Iris pigment epithelial cell (primary cell): ENCODE measurements around the gene NACA.
"Not testable (repeated sequence)": the region's sequence is repeated elsewhere in the genome, so short reads cannot be mapped to it uniquely, and the experiment has no call there.

Source experiments
- DNase-seq: peaks from one replicate; pipeline ENCODE4 v3.0.0-alpha.2; 2011; ENCODE audit warnings: low read depth

The NACA gene

DNA sequence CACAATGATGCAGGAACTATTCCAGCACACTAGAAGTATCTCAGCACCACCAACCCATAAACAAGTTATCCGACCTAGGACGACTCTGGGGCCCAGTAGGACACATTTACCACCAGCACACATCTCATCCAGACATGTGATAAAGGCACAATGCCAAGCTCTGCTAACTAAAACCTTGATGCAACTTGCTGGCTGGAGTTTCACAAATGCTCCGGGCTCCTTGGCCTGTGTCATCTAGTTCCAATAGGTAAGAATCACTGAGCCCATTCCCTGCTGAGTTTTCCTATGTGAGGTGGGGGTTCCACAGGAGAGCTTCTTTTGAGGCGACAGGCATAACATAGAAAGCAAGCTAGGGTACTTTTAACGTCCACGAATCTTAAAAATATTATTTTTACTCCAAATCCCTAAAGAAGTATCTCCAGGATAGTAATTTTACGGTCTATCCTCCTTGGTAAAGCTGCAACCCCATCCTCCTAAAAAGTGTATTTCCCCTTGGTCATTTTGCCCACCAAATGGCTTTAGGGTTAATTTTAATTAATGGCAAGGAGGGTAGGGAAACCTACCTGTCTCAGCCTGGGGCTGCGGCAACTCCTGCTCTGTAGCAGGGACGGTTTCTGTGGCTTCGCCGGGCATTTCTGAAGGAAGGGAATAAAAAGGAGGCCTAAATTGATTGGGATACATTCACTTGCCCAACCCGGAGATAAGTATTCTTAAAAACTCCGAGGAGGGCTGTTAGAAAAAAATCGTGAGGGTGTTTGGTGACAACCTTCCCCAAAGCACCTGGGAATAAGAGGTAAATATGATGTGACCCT is 1.0 kb downstream of the NACA start:
- peak; percentile 91 for DNase-seq

DNA sequence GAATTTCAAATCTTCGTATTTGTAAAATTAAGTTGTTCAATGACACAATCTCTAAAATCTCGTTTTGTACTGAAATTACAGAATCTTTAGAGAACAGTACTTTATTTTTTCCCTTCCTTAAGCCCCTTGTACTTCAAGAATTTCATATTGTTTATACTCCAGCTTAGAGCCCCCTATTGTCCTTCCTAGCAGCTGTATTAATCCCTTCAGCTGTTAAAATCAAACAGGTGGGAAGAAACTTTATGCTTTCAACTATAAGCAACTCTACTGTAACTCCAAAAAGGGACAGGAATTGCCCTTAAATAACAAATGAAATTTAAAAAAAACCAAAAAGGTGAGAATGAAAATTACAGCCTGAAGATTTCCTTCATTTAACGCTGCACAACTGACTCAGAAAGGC is 1.7 kb downstream of the NACA start:
- no peak for DNase-seq

DNA sequence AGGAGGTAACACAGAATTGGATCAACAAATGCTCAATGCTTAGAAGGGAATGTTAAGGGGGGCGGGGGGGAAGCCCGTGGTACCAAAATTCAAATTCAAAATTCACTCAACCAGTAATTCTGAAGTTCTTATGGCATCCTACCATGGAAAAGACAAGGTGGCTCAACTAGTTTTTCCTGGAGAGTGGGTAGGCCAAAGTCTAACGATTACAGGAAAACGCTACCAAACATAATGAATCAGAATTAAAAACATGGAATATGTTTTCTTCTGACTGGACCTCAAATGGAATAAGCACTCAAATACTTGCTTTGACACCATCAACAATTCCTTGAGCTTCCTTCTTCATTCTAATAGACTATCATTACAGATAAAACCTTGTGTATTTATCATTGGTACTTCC is 2.3 kb downstream of the NACA start:
- no peak for DNase-seq

DNA sequence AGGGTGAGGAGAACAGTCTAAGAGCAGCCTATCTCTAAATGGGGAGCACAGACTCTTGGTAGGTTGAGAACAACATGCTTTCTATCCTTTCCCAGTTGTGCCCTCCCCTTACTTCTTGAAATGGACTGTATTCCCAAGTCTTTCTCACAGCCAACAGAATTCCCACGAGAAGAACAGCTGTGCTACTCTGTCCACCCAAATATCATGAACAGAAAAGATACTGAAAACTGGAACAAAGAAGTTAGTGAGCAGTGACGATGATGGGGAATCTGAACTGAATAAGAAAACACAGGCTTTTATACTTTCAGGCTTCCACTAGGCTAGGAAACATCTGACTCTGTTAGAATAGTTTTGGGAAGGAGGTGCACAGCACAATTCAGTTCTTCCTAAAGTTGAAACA is 3.4 kb downstream of the NACA start:
- no peak for DNase-seq

DNA sequence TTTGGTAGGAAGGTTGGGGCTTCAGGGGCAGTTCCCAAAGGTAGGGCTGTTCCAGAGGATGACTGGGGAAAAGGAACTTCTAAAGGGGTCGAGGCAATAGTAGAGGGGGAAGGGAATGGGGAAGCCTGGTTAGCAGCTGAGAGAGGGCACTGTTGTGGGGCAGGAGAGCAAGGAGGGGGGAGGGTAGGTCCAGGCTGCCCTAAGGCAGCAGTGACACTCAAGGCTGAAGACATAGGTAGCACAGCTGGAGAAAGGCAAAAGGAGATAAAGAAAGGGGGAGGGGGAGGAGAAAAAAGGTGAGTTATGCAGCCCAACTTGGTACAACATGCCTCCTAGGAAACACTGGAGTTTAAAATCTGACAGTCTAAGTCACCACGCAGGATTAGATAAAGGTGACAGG is 3.9 kb downstream of the NACA start:
- no peak for DNase-seq

DNA sequence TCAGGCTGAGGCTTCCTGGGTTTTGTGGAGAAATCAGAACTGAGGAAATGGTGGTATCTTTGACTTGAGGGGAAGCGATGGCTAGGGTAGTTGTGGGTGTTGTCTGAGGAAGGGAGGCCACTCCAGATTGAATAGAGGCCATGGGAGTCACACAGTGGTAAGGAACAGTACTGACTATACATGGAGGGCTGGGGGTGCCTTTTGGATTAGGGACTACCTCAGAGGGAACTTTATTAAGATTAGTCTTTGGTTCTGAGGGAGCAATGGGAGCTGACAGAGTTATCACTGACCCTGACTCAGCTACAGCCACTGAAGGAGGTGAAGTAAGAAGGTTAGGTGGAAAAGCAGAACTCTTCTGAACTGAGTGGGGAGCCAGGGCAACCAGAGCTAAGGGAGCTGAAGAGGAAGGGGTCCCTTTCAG is 4.4 kb downstream of the NACA start:
- DNase-seq, result no peak

DNA sequence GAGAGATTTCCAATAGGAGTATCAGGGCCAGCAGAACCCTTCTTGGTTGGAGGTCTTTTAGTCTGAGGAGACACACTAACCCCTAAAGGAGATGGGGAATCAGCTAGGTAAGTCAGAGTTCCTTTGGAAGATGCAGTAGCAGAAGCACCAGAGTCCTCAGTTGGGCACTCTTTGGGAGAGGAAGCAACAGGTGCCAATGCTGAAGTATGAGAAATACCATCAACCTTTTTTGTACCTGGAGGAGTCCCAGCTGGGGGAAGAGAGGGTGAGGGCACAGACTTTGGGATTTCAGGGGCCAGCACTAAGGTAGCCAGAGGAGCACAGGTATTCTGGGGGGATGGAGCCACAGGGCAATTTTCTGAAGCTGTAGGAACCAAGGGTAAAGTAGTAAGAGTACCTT is 6.0 kb downstream of the NACA start:
- DNase-seq, result no peak

DNA sequence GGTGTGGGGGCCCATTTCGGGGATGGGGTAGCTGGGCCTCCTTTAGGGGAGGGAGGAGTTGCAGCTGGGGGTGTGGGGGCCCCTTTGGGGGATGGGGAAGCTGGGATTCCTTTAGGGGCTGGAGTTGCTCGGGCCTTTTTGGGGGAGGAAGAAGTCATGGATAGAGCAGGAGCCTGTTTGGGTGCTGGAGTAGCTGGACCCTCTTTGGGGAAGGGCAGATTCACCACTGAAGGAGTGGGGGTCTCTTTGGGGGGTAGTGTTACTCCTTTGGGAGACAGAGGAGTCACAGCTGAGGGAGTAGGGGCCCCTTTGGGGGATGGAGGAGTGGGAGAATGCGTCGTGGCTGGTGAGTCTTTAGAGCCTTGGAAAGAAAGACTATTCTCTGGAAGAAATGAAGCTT is 6.5 kb downstream of the NACA start:
- no peak for DNase-seq

DNA sequence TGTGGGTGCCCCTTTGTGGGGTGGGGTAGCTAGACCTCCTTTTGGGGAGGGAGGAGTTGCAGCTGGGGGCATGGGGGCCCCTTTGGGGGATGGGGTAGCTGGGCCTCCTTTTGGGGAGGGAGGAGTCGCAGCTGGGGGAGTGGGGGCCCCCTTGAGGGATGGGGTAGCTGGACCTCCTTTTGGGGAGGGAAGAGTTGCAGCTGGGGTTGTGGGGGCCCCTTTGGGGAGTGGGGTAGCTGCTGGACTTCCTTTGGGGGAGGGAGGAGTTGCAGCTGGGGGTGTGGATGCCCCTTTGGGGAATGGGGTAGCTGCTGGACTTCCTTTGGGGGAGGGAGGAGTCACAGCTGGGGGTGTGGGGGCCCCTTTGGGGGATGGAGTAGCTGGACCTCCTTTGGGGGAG is 7.0 kb downstream of the NACA start:
- no peak for DNase-seq

DNA sequence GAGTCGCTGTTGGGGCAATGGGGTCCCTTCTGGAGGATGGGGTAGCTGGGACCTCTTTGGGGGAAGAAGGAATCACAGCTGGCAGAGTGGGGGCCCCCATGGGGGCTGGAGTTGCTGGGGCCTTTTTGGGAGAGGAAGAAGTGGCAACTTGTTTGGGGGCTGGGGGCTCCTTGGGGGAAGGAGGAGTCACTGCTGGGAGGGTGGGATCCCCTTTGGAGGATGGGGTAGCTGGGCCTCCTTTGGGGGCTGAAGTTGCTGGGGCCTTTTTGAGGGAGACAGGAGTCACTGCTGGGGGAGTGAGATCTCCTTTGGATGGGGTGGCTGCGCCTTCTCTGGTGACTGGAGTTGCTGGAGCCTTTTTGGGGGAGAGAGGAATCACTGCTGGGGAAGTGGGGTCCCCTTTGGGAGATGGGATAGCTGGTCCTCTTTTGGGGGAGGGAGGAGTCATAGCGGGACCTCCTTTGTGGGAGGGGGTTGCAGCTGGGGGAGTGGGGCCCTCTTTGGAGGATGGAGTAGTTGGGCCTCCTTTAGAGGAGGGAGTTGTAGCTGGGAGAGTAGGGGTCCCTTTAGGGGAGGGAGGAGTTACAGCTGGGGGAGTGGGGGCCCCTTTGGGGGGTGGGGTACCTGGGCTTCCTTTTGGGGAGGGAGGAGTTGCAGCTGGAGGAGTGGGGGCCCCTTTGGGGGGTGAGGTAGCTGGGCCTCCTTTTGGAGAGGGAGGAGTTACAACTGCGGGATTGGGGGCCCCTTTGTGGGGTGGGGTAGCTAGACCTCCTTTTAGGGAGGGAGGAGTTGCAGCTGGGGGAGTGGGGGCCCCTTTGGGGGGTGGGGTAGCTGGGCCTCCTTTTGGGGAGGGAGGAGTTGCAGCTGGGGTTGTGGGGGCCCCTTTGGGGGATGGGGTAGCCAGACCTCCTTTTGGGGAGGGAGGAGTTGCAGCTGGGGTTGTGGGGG is 7.9 kb downstream of the NACA start:
- DNase-seq, result no peak

DNA sequence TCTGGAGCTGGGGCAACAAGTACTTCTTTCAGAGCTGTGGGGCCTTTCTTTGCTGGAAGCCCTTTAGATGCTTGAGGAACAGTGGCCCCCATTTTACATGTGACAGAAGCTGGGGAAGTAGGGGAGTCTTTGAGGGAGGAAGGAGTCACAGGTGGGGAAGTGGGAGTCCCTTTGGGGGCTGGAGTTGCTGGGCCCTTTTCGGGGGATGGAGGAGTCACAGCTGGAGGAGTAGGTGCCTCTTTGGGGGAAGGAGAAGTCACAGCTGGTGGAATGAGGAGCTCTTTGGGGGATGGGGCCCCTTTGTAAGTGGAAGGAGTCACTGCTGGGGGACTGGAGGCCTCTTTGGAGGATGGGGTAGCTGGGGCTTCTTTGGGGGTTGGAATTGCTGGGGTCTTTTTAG is 8.6 kb downstream of the NACA start:
- DNase-seq, result no peak

DNA sequence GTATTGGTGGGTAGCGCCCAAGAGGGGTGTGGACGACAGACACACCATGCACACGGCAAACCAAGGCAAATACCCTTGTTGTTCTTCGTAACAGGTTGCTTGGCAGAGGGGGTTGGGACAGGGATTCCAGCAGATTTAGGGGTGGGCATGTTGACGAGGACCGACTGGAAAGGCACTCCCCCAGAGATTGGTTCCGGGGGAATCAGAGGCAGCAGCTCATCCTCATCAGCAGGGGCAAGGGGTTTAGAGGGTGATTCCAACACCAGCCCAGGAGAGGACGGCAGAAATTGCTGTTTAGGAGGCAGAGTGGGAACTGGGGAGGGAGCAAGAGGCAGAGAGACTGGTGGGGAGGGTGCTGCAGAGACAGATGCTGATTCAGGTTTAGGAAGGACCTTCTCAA is 9.3 kb downstream of the NACA start:
- no peak for DNase-seq

DNA sequence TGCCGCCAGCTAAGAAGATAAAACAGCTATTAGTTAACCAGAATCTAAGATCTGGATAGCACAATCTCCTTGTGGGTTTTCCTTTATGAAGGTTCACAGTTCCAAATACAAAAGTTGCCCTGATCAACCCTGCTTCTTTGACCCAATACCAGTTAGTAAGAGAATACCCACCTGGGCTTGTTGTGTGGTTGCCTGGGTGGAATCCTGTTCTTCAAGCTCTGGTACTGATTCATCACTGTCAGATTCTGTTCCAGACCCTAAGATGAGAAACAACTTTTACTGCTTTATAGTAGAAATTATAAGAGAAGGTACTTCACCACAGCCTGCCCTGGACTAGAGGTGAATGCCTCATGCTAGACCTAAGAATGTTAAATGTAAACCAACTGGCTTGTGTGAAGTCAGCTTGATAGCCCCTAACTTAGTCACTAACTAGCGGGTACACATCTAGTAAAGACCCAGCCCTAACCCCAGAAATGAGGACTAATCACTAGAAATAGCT is 10.6 kb downstream of the NACA start:
- peak; percentile 43 for DNase-seq

DNA sequence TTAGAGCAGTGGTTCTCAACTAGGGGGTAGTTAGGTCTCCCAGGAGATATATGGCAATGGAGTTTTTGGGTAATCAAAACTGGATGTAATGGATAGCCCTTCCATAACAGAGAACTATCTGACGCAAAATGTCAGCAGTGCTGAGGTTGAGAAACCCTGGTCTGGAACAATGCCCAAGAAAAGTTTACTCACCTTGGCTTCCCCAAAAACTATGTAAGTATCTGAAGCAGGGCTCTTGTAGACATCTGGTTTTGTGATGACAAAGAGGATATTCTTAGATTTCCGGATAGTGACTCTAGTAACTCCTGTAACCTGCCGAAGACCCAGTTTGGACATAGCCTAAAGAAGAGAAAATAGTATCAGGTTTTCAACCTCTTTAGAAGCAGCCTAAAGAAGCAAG is 11.8 kb downstream of the NACA start:
- DNase-seq, result no peak

DNA sequence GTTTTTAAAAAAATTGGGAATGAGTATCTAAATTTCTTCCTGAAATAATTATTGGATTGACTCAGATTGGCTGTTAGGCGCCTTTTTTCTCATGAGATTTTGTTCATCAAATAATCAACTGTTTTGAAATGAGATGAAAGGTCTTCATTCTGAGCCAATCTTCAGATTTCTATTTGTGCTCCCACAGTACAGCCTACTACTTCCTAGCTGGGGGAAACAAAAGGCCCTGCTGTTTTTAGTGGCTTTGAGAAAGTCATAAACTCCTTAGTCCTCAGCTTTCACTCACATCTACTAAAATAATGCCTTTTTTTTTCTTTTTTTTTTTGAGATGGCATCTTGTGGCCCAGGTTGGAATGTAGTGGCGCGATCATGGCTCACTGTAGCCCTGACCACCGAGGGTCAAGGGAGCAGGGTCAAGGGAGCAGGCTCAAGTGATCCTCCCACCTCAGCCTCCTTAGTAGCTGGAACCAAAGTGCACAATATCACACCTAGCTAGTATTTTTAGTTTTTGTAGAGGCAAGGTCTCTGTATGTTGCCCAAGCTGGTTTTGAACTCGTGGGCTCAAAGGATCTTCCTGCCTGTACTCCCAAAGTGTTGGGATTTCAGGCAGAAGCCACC is 15.2 kb downstream of the NACA start:
- no peak for DNase-seq

DNA sequence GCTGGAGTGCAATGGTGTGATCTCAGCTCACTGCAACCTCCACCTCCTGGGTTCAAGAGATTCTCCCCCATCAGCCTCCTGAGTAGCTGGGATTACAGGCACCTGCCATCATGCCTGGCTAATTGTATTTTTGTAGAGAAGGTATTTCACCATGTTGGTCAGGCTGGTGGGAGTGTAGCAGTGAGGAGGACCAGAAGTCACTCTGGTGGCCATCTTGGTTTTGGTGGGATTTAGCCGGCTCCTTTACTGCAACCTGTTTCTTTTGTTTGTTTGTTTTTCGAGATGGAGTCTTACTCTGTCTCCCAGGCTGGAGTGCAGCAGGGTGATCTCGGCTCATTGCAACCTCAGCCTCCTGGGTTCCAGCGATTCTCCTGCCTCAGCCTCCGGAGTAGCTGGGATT is 20.6 kb downstream of the NACA start:
- DNase-seq, result not testable (repeated sequence)

DNA sequence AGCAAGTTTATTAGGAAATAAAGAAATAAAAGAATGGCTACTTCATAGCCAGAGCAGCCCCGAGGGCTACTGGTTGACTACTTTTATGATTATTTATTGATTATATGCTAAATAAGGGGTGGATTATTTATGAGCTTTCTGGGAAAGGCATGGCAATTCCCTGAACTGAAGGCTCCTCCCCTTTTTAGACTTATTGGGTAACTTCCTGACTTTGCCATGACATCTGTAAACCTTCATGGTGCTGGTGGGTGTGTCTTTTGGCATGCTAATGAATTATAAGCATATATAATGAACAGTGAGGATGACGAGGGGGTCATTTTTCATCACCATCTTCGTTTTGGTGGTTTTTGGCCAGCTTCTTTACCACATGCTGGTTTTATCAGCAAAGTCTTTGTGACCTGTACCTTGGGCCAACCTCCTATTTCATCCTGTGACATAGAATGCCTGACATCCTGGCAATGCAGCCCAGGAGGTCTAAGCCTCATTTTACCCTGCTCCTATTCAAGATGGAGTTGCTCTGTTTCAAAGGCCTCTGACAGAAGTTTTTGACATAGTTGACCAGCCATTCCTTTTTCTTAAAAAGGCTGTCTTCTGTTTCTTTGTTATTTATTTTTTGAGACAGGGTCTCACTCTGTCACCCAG is 26.0 kb downstream of the NACA start:
- no peak for DNase-seq

DNA sequence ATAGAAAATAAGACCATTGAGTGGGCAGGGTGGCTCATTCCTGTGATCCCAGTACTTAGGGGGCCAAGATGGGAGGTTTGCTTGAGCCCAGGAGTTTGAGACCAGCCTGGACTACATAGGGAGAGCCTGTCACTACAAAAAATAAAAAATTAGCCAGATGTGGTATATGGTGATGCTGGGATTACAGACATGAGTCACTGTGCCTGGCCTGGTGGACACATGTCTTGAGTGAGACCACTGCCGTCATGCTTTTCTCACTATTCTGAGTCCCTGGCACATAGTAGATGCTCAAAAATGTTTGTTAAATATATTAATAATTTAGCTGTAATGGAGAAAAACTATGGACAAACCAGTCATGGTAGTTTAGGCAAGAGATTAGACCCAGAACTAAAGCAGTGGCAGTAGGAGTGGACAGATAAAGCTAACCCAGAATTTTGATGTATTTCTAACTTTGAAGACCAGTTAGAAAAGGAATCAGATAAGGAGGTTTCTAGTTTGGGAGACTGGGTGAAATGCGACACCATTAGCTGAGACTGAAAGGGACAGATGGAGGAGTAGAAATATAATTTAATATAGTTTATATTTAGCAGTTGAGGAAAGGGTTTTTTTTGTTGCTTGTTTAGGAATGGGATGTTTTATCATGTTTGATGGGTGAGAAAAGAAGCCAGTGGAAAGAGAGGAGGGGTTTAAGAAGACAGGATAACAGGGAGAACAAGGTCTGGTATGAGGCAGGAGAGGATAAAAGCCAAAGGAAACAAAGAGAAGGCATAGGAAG is 29.6 kb downstream of the NACA start:
- DNase-seq, result no peak

DNA sequence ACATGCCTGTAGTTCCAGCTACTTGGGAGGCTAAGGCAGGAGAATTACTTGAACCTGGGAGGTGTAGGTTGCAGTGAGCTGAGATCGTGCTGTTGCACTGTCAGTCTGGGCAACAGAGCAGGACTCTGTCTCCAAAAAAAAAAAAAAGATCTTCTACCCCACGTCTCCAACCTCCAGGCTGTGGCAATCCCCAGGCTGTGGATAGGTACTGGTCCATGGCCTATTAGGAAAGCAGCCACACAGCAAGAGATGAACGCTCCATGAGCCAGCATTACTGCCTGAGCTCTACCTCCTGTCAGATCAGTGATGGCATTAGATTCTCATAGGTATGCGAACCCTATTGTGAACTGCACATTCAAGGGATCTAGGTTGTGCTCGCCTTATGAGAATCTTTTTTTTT is 30.9 kb downstream of the NACA start:
- DNase-seq, result no peak

DNA sequence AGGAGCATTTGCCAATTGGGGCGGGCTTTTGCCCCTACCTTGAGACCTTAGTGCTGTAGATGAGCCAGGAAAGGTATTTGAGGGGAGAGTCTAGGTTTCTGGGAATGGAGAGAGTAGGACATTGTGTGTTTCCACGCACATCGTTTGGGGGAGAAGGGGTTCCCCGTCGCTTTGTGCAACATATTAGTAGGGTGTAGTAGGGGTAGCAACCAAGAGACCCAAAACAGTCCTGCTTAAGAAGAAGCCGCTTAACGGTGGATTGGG is 36.3 kb downstream of the NACA start:
- no peak for DNase-seq

DNA sequence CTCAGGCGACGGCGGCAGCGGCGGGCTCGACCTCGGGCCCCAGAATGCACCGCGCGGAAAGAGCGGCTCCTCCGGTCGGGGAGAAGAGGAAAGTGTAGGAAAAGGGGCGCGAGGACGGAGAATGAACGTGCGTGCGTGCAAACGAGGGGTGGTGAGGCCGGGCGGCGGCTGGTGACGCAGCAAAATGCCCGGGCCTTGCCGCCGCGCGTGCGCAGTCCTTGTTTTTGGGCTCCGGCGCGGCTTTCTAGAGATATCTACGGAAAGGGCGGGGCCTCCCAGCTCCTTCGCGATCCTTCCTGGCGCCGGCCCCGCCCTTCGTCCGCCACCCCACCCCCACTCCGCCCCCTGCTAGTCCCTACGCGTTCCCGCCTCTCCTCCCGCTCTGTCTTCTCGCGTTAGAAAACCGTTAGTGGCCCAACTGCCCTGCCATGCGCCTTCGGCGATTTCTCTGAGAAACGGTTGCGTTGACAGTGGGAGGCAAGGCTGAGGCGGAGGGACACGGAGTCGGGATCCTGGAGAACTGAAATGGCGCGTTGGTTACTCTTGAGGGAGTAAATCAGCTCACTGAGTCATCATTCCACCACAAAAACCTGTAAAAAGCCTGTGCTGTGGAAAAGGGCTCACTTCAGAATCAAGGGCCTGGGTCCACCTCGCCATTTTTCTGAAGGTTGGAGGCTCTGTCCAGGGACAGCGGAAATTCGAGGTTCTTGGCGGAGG is 36.8 kb downstream of the NACA start, which contains the start of gene PTGES3:
TSS of gene PTGES3 (minus strand) at position 156 of the 717 bp plus-strand sequence. CDS start 285 bp downstream, outside the sequence.
- DNase-seq, result peak; percentile 97
